Skeletal muscle satellite cell (primary cell): ENCODE measurements around the gene PGBD1.

Experiments
- H3K27me3 ChIP-seq: 2 replicates; pipeline ENCODE4 v1.7.0; 2013; ENCODE audit warnings: low read length; ENCODE audit not compliant: control insufficient read depth, insufficient read depth
- H3K36me3 ChIP-seq: 2 replicates; pipeline ENCODE4 v1.7.0; 2013; ENCODE audit warnings: mild to moderate bottlenecking, control low read depth, low read length; ENCODE audit not compliant: insufficient read depth
- H3K4me1 ChIP-seq: 2 replicates; pipeline ENCODE4 v1.7.0; 2013; ENCODE audit warnings: low read length; ENCODE audit not compliant: control insufficient read depth, insufficient read depth
- H3K4me2 ChIP-seq: 2 replicates; pipeline ENCODE4 v1.7.0; 2013; ENCODE audit warnings: mild to moderate bottlenecking, low read length
- H3K4me3 ChIP-seq: 2 replicates; pipeline ENCODE4 v1.7.0; 2013; ENCODE audit warnings: low read length
- H3K9ac ChIP-seq: 2 replicates; pipeline ENCODE4 v1.7.0; 2013; ENCODE audit warnings: mild to moderate bottlenecking, low read depth, low read length, moderate library complexity
- H3K9me3 ChIP-seq: replicated peaks from 2 replicates; pipeline ENCODE4 v1.7.0; 2013; ENCODE audit warnings: mild to moderate bottlenecking, control low read depth, low read length

PGBD1 gene

DNA sequence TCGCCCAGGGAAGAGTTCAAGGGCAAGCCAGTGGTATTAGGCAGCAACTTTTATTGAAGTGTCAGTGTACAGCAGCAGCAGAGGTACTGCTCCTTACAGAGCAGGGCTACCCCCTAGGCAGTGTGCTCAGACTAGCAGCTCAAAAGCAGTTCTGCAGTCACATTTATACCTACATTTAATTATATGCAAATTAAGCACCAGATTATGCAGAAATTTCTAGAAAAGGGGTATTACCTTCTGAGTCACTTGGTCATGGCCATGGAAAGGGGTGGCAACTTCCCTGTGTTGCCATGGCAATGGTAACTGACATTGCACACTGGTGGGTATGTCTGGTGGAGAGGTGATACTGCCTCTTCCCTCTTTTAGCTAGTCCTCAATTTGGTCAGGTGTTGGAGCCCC lies 27.3 kb upstream of the PGBD1 start:
- peaks cover 21% of the 10 kb centered on the region for H3K4me1 ChIP-seq
- no peak overlapping the region for H3K4me3 ChIP-seq
- peaks cover 3% of the 10 kb centered on the region for H3K36me3 ChIP-seq
- no peak overlapping the region for H3K4me2 ChIP-seq
- no peak overlapping the region for H3K9ac ChIP-seq
- H3K9me3 ChIP-seq, result no peaks in the 10 kb centered on the region
- no peaks in the 10 kb centered on the region for H3K27me3 ChIP-seq

DNA sequence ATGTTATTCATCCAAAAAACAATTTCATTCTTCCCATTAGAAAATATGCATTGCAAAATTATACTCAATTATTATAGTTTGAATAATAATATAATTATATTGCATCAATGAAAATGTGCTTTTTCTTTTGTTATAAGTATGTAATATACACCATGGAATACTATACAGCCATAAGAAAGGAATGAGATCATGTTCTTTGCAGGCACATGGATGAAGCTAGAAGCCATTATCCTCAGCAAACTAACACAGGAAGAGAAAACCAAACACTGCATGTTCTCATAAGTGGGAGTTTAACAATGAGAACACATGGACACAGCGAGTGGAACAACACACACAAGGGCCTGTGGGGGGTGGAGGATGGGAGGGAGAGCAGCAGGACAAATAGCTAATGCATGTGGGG lies 24.3 kb upstream of the PGBD1 start:
- peaks cover 17% of the 10 kb centered on the region for H3K4me1 ChIP-seq
- no peak overlapping the region for H3K4me3 ChIP-seq
- H3K9ac ChIP-seq, result no peak overlapping the region
- H3K4me2 ChIP-seq, result no peak overlapping the region
- no peaks in the 10 kb centered on the region for H3K27me3 ChIP-seq
- H3K36me3 ChIP-seq, result no peaks in the 10 kb centered on the region
- H3K9me3 ChIP-seq, result peaks cover 5% of the 10 kb centered on the region

DNA sequence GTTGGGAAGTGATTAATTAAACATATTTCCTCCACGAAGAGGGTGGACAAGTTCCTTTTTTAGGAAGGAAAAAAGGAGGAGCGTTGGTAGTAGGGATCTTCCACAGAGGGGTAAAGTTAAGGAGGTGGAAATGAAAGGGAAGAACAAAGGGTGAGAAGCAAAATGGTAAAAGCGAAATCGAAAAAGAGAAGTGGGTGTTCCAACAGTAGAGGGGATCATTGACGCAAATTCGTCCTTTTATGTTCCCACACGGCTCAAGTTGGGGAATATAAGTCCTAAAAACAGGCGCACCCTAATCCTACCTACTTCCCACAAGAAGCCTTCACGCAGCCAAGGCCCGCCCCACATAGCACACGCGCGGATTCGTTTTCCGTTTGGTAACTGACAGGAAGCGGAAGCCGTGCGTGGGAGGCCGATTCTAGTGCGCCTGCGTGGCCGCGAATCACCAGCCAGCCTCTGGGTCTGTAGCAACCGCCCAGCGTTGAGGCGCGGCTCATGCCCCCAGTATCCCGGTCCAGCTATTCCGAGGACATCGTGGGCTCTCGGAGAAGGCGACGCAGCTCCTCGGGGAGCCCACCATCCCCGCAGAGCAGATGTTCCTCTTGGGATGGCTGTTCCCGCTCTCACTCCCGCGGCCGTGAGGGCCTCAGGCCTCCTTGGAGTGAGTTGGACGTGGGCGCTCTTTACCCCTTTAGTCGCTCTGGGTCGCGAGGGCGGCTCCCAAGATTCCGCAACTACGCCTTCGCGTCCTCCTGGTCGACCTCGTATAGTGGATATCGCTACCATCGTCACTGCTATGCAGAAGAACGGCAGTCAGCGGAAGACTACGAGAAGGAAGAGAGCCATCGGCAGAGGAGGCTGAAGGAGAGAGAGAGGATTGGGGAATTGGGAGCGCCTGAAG lies 22.2 kb upstream of the PGBD1 start, which contains the start of gene NKAPL:
Gene NKAPL, plus strand, starts transcription at position 421 of the 901 bp plus-strand sequence. Its CDS starts 75 bp downstream, at position 496.
- no peak within 1 kb of the TSS for H3K9ac ChIP-seq
- no peaks in the 10 kb centered on the region for H3K27me3 ChIP-seq
- H3K36me3 ChIP-seq, result no peaks in the 10 kb centered on the region
- peaks cover 12% of the 10 kb centered on the region for H3K4me1 ChIP-seq
- H3K4me2 ChIP-seq, result peak within 1 kb of the TSS; percentile 74
- peak within 1 kb of the TSS; percentile 69 for H3K4me3 ChIP-seq
- H3K9me3 ChIP-seq, result peaks cover 5% of the 10 kb centered on the region

DNA sequence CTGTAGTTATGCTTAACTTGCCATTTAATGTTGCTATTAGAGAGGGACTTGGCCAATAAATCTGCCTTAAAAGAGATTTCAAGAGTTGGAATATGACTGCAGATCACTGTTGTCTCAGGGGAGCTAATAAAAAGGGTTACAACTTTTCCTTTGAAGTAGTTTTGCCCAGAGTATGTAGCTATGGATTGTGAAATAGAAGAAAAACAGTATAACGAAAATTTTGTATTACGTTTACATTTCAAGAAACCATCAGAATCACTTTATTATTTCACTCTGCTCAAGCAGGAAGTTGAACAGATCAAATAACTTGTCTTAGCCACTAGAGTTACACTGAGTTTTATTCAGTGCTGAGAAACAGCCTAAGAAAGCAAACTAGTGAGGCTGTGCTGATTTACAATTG lies 17.4 kb upstream of the PGBD1 start:
- Histone ChIP-seq H3K4me1 (peaks cover 26% of the 10 kb centered on the region), H3K36me3 (no peaks in the 10 kb centered on the region), H3K4me2 (no peak overlapping the region), H3K9ac (peak overlapping the region; percentile 12), H3K9me3 (peaks cover 5% of the 10 kb centered on the region), H3K27me3 (no peaks in the 10 kb centered on the region), H3K4me3 (no peak overlapping the region)

DNA sequence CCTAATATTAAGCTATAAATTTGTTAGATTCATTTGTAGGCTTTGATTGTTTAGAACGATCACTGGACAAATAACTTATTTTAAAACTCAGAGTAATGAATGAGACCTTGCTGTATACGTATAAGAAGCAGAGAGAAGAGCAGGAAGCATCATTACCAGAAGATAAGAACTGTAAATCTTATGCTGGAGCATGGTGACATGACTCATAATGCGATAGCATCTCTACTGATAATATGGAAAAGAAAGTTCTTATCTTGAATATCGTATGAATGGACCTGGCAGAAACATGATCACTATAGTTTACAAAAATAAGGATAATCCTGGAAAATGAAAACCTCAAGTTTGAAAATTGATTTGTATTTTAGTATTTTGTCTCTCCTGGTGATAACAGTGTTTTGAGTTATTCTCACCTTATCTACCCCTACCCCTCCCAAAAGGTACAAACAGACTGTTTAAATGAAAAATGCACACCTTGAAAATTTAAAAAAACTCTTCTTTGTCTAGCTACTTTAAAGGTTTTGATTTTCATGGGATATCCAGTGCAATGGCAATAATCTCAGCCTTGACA lies 16.5 kb upstream of the PGBD1 start:
- Histone ChIP-seq H3K4me1 (peaks cover 25% of the 10 kb centered on the region), H3K9me3 (no peaks in the 10 kb centered on the region), H3K9ac (no peak overlapping the region), H3K4me3 (no peak overlapping the region), H3K27me3 (no peaks in the 10 kb centered on the region), H3K36me3 (no peaks in the 10 kb centered on the region), H3K4me2 (no peak overlapping the region)

DNA sequence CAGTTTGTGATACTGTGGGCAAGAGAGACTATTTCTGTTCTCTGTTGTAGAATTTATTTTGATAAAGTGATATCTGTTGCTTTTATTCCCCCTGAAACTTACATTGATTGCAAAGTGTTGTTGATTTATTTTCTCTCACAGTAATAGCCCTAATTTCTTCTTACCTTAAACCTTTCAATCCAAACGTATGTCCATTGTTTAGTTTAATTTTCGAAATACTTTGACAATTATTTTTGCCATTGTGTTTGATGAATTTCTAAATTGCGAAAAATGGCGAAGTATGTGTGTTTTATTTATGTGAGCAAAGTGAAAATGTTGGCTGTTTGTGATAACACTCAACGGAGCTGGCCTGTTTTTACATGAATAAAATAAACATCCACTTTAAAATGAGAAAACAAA lies 14.8 kb upstream of the PGBD1 start:
- Histone ChIP-seq H3K4me3 (peak overlapping the region; percentile 84), H3K9ac (peak overlapping the region; percentile 90), H3K9me3 (no peaks in the 10 kb centered on the region), H3K4me1 (peaks cover 25% of the 10 kb centered on the region), H3K27me3 (no peaks in the 10 kb centered on the region), H3K4me2 (peak overlapping the region; percentile 87), H3K36me3 (no peaks in the 10 kb centered on the region)

DNA sequence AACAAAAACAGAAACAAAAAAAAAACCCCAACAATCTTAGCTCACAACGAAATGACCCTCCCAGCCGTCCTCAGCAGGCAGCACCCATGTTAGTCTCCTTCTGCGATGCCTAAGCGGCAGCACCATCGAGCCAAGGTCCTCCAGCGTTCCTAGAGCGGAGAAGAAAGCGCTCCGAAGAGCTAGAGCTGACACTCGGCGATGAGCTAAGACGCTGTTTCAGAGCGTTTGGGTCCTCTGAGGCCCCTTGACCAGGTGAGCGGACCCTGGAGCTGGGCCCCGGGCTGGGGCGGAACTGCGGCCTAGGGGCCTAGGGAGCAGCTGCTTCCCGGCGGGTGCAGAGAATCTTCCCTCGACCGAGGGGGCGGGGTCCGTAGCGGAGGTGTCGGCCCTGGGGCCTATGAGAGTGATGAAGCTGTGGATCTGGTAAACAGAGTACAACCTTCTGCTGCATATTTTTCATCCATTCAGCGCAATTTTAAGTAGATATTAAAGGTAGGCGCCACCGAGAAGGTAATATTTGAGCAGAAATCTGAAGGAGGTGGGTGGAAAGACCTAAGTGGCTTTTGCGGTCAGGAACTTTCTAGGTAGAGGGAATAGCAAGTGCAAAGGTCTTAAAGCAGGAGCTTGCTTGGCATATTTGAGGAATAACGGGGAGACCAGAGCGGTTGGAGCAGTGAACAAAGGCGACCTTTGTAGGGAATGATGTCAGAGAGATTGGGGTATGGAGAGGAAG lies 14.2 kb upstream of the PGBD1 start, which contains the start of gene ZSCAN26:
Gene ZSCAN26, plus strand, starts transcription at position 182 of the 733 bp plus-strand sequence. CDS start 4,777 bp downstream, outside the sequence.
- Histone ChIP-seq H3K9ac (peak within 1 kb of the TSS; percentile 90), H3K4me3 (peak within 1 kb of the TSS; percentile 84), H3K27me3 (no peaks in the 10 kb centered on the region), H3K4me2 (peak within 1 kb of the TSS; percentile 87), H3K36me3 (peaks cover 4% of the 10 kb centered on the region), H3K9me3 (no peaks in the 10 kb centered on the region), H3K4me1 (peaks cover 25% of the 10 kb centered on the region)

DNA sequence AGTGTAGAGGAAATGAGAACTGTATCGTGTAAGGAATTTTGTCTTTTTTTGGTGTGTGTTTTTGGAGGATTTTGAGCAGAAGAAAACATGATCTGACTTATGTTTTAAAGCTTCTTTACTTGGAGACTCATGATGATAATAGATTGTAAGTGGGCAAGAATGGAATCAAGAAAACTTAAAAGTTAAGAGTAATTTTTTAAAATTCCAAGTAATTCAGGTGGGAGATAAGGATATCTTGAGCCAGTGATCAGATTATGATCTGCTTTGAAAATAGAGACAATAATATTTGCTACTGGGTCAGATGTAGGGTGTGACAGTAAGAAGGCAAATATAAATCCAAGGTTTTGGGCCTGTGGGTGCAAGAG lies 13.7 kb upstream of the PGBD1 start:
- peak overlapping the region; percentile 90 for H3K9ac ChIP-seq
- H3K4me1 ChIP-seq, result peaks cover 25% of the 10 kb centered on the region

DNA sequence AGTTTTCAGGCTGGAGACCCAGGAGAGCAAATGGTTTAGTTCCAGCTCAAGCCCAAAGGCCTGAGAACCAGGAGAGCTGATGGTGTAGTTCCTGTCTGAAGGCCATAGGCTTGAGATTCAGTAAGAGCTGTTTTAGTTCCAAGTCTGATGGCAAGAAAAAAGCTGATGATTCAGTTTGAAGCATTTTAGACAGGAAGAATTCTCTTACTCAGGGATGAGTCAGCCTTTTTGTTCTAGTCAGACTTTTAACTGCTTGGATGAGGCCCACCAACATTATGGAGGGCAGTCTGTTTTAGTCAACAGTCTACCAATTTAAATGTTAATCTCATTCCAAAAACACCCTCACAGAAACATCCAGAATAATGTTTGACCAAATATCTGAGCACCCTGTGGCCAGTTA lies 11.9 kb upstream of the PGBD1 start:
- no peaks in the 10 kb centered on the region for H3K9me3 ChIP-seq
- H3K36me3 ChIP-seq, result peaks cover 22% of the 10 kb centered on the region
- H3K4me2 ChIP-seq, result peak overlapping the region; percentile 53
- peak overlapping the region; percentile 14 for H3K4me3 ChIP-seq
- peaks cover 17% of the 10 kb centered on the region for H3K4me1 ChIP-seq
- H3K9ac ChIP-seq, result no peak overlapping the region
- H3K27me3 ChIP-seq, result no peaks in the 10 kb centered on the region

More for the DNA sequence above, 13.7 kb upstream of the PGBD1 start:
- H3K4me3 ChIP-seq, result peak overlapping the region; percentile 84
- H3K36me3 ChIP-seq, result peaks cover 9% of the 10 kb centered on the region
- H3K4me2 ChIP-seq, result peak overlapping the region; percentile 87
- H3K9me3 ChIP-seq, result no peaks in the 10 kb centered on the region
- H3K27me3 ChIP-seq, result no peaks in the 10 kb centered on the region

DNA sequence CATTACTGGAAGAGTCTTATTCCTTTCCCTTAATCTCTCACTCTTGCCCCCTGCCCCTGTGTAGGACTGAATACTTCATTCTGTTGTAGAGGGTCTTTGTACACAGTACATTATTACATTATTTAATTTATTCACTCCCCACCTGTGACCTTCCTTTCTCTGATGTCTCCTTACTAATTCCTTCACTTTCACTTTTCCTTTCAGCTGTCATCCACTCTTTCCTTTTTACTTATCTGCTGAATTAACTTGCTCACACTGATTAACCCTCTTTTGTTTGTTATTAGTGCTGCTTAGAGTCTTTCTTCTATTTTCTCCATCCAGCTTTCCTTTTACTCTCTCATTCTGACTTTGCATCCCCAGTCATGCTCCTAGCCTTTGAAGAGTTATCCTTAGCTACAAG lies 6.5 kb upstream of the PGBD1 start:
- Histone ChIP-seq H3K27me3 (no peaks in the 10 kb centered on the region), H3K4me3 (no peak overlapping the region), H3K4me1 (no peaks in the 10 kb centered on the region), H3K9ac (no peak overlapping the region), H3K36me3 (peaks cover 52% of the 10 kb centered on the region), H3K9me3 (no peaks in the 10 kb centered on the region), H3K4me2 (no peak overlapping the region)

DNA sequence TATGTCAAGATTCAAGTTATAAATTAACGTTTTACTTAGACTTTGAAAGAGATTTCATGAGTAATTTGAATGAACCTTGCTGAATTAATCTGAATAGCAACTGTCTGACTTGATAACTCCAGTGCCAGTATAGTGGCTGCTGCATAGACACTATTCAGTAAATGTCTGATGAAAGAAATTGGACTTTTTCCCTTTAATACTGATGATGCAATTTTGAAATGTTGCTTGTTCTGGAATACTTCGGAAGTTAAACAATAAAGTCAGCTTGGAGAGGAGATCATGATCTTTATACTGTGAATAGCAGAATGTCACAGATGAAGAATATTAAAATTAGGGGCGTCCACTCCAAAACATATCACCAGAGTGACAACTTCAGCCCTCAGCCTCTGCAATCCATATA lies 3.6 kb upstream of the PGBD1 start:
- H3K4me1 ChIP-seq, result peaks cover 7% of the 10 kb centered on the region
- H3K4me3 ChIP-seq, result no peak overlapping the region
- no peaks in the 10 kb centered on the region for H3K27me3 ChIP-seq
- H3K9ac ChIP-seq, result no peak overlapping the region
- no peaks in the 10 kb centered on the region for H3K9me3 ChIP-seq
- H3K4me2 ChIP-seq, result no peak overlapping the region
- peaks cover 42% of the 10 kb centered on the region for H3K36me3 ChIP-seq
